B cell (primary cell): ENCODE measurements around the gene PIK3R4. TPM values are rescaled to one million over a fixed set of nuclear protein-coding genes. Genes with fewer than 3 reads are reported as not detected.

Experiments used
- ATAC-seq: fragments of 200-7000 bp; cut with Tn5 transposase; one replicate; pipeline ENCODE4 v1.10.0; 2021; ENCODE audit warnings: low read depth, mild to moderate bottlenecking, moderate number of reproducible peaks, moderate library complexity
- CTCF ChIA-PET: fragments of 350-600 bp; sonication (Branson Sonifier 250); formaldehyde crosslinking; loops from one replicate; lab custom pipeline; 2021; ENCODE audit warnings: antibody characterized with exemption, inconsistent platforms; lab: Charles Lee
- POLR2A ChIA-PET: fragments of 350-600 bp; sonication (Branson Sonifier 250); formaldehyde crosslinking; loops from one replicate; lab custom pipeline; 2021; ENCODE audit warnings: antibody characterized with exemption; lab: Charles Lee
- DNase-seq: peaks from one replicate; pipeline ENCODE4 v3.0.0; 2013
- H2AFZ ChIP-seq: 2 replicates; pipeline ENCODE4 v1.6.1; 2012; ENCODE audit warnings: mild to moderate bottlenecking, low read depth, low read length; ENCODE audit not compliant: insufficient read depth, poor library complexity, severe bottlenecking
- H3K27ac ChIP-seq, 2 donors: 1 replicate in 1 of 2; 2 replicates in 1 of 2; pipeline ENCODE4 v1.5.1; 2012 to 2013; ENCODE audit warnings: low read length in 2 of 2, mild to moderate bottlenecking in 2 of 2, moderate library complexity in 1 of 2
- H3K27me3 ChIP-seq, 4 experiments: fragments of 200-600 bp in 1 of 4; sonication (generic) in 1 of 4; replicated peaks in 1 of 4; 1 replicate in 2 of 4; 2 replicates in 2 of 4; pipeline versions ENCODE4 v1.6.1 to v1.7.0; 2013 to 2016; ENCODE audit warnings: low read length in 3 of 4, mild to moderate bottlenecking in 2 of 4, mixed read lengths in 1 of 4, moderate library complexity in 1 of 4; ENCODE audit not compliant: insufficient read depth in 4 of 4, control insufficient read depth in 3 of 4; ENCODE audit errors: control extremely low read depth in 1 of 4
- H3K36me3 ChIP-seq, 2 experiments: replicated peaks in 1 of 2; 1 replicate in 1 of 2; 2 replicates in 1 of 2; pipeline versions ENCODE4 v1.6.1 to v1.7.1; 2013; ENCODE audit warnings: low read length in 1 of 2; ENCODE audit not compliant: insufficient read depth in 2 of 2, control insufficient read depth in 1 of 2; ENCODE audit errors: control extremely low read depth in 1 of 2, extremely low read depth in 1 of 2
- H3K4me1 ChIP-seq, 2 donors: fragments of 200-600 bp in 1 of 2; sonication (generic) in 1 of 2; 1 replicate in 1 of 2; 2 replicates in 1 of 2; pipeline versions ENCODE4 v1.5.1 to v1.6.1; 2013 to 2017; ENCODE audit warnings: low read length in 2 of 2; ENCODE audit not compliant: control insufficient read depth in 2 of 2, insufficient read depth in 2 of 2
- H3K4me2 ChIP-seq: replicated peaks from 2 replicates; pipeline ENCODE3; 2012; ENCODE audit warnings: mild to moderate bottlenecking, low read depth, low read length; ENCODE audit not compliant: poor library complexity, severe bottlenecking
- H3K4me3 ChIP-seq, 5 experiments: fragments of 200-600 bp in 1 of 5; sonication (generic) in 1 of 5; 1 replicate in 3 of 5; 2 replicates in 2 of 5; pipeline versions ENCODE4 v1.5.1 to v1.7.0; 2011 to 2016; ENCODE audit warnings: low read length in 4 of 5, mild to moderate bottlenecking in 4 of 5, low read depth in 2 of 5, control low read depth in 1 of 5, moderate library complexity in 1 of 5; ENCODE audit not compliant: insufficient read depth in 1 of 5; ENCODE audit errors: control extremely low read depth in 1 of 5, extremely low read depth in 1 of 5
- H3K79me2 ChIP-seq: fragments of 200-600 bp; sonication (generic); one replicate; pipeline ENCODE4 v1.6.0; 2016; ENCODE audit warnings: low read length; ENCODE audit not compliant: control insufficient read depth, insufficient read depth
- H3K9ac ChIP-seq: fragments of 200-600 bp; sonication (generic); 2 replicates; pipeline ENCODE4 v1.6.1; 2017; ENCODE audit warnings: mild to moderate bottlenecking, low read length, moderate library complexity
- H3K9me3 ChIP-seq, 3 donors: one replicate each; pipeline versions ENCODE4 v1.6.1 to v1.7.1; 2013; ENCODE audit warnings: low read length in 2 of 3; ENCODE audit not compliant: control insufficient read depth in 2 of 3, insufficient read depth in 1 of 3; ENCODE audit errors: control extremely low read depth in 1 of 3
- H4K20me1 ChIP-seq: 2 replicates; pipeline ENCODE4 v1.6.0; 2012; ENCODE audit warnings: mild to moderate bottlenecking, low read length; ENCODE audit not compliant: insufficient read depth, control insufficient read depth, poor library complexity, severe bottlenecking
- H3K27ac Mint-ChIP-seq: one replicate; pipeline ENCODE4 v1.8.0; 2021; ENCODE audit warnings: mixed read lengths
- H3K27me3 Mint-ChIP-seq: one replicate; pipeline ENCODE4 v1.8.0; 2021; ENCODE audit warnings: mixed read lengths
- H3K4me1 Mint-ChIP-seq: one replicate; pipeline ENCODE4 v1.8.0; 2021; ENCODE audit warnings: mixed read lengths
- H3K4me3 Mint-ChIP-seq: one replicate; pipeline ENCODE4 v1.8.0; 2021; ENCODE audit warnings: mixed read lengths
- H3K9me3 Mint-ChIP-seq: one replicate; pipeline ENCODE4 v1.8.0; 2022; ENCODE audit warnings: mixed read lengths; ENCODE audit not compliant: insufficient read depth
- EZH2 ChIP-seq: IDR thresholded peaks from 2 replicates; pipeline ENCODE4 v1.6.1; 2012; ENCODE audit warnings: borderline replicate concordance, low read depth, mild to moderate bottlenecking, moderate library complexity, low read length; ENCODE audit not compliant: insufficient read depth, poor library complexity, severe bottlenecking
- WGBS: methylation state at CpG from one replicate; pipeline ENCODE4 v1.1.5; 2013; ENCODE audit warnings: missing lambda C conversion rate; ENCODE audit not compliant: insufficient coverage; 5-methylcytosine and 5-hydroxymethylcytosine counted together
- intact Hi-C: fragments of 100-400 bp; cut with micrococcal nuclease; formaldehyde crosslinking; loops from one replicate; pipeline ENCODE4 v1.10.0; 2022
- polyA plus RNA-seq: library from polyadenylated mRNA; depleted of rRNA; stranded (reverse); fragments of >200 nt; gene quantifications from 2 replicates; pipeline ENCODE4 v1.2.3, GENCODE V29; 2012
- total RNA-seq, 2 donors: library from RNA; stranded (reverse); fragments of 120-200 nt in 1 of 2; gene quantifications; 1 replicate in 1 of 2; 2 replicates in 1 of 2; pipeline versions ENCODE4 v1.2.3 to v1.2.4, GENCODE V29; 2013 to 2022
- TF ChIP-seq, protein P1 (sequence below): fragments of 200-600 bp; IDR thresholded peaks from one replicate; pipeline ENCODE4 v1.8.0; 2022; ENCODE audit warnings: antibody characterized with exemption, mild to moderate bottlenecking

Gene PIK3R4
- total and polyA plus RNA-seq, 2 donors (not counting 1 experiment from before 2014, with no cell fraction given), result 23.9 to 27.1 TPM

DNA sequence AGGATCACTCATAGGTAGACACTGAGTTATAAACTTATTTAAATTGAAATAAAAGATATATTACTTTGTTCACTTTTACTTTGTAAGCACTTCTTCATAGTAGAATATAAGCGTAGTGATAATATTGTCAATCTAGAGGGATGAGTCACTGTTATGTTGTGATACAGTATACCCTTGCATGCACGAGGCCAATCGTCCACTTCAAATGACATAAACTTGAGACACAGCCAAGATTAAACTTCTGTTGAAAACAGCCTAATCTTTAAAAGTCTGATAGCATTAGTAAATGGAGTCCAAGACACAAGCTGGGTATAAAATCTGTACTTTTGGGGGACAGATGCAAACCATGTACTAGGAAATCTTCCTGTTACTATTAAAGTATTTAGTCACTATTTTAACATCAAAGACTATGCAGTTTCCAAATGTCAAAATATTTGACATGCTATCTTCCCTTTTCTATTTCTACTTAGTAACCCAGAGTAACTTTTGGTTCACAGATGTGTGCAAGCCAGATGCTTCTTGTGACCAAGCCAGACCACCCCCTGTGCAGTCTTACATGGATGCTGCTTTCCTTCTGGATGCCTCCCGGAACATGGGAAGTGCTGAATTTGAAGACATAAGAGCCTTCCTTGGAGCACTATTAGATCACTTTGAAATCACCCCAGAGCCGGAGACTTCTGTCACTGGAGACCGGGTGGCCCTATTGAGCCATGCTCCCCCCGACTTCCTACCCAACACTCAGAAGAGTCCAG lies 85.3 kb downstream of the PIK3R4 start:
- Histone ChIP-seq H3K27ac (no peak overlapping the region), H2AFZ (no peak overlapping the region), H3K27me3 (no peaks in the 10 kb centered on the region), H3K9ac (no peak overlapping the region), H3K36me3 (no peaks in the 10 kb centered on the region), H4K20me1 (no peaks in the 10 kb centered on the region), H3K79me2 (no peaks in the 10 kb centered on the region), H3K4me1 (no peaks in the 10 kb centered on the region), H3K4me2 (no peak overlapping the region), H3K9me3 (peaks cover 0 to 8% (median 0%) of the 10 kb centered on the region in 3 donors), H3K4me3 (no peak overlapping the region)
- no peaks in the 10 kb centered on the region for H3K4me1 Mint-ChIP-seq
- POLR2A ChIA-PET, result no interaction called here
- no peaks in the 10 kb centered on the region for H3K27me3 Mint-ChIP-seq
- WGBS, result 100% methylated on average over 4 of the region's 7 CpGs
- no peak for DNase-seq
- intact Hi-C loops, result no loop called here
- H3K27ac Mint-ChIP-seq, result no peak overlapping the region
- ATAC-seq, result no peak
- H3K4me3 Mint-ChIP-seq, result no peak overlapping the region
- no peak for TF ChIP-seq EZH2
- TF ChIP-seq, protein P1, sequence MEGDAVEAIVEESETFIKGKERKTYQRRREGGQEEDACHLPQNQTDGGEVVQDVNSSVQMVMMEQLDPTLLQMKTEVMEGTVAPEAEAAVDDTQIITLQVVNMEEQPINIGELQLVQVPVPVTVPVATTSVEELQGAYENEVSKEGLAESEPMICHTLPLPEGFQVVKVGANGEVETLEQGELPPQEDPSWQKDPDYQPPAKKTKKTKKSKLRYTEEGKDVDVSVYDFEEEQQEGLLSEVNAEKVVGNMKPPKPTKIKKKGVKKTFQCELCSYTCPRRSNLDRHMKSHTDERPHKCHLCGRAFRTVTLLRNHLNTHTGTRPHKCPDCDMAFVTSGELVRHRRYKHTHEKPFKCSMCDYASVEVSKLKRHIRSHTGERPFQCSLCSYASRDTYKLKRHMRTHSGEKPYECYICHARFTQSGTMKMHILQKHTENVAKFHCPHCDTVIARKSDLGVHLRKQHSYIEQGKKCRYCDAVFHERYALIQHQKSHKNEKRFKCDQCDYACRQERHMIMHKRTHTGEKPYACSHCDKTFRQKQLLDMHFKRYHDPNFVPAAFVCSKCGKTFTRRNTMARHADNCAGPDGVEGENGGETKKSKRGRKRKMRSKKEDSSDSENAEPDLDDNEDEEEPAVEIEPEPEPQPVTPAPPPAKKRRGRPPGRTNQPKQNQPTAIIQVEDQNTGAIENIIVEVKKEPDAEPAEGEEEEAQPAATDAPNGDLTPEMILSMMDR, result no peak
- CTCF ChIA-PET, result no interaction called here
- no peaks in the 10 kb centered on the region for H3K9me3 Mint-ChIP-seq

DNA sequence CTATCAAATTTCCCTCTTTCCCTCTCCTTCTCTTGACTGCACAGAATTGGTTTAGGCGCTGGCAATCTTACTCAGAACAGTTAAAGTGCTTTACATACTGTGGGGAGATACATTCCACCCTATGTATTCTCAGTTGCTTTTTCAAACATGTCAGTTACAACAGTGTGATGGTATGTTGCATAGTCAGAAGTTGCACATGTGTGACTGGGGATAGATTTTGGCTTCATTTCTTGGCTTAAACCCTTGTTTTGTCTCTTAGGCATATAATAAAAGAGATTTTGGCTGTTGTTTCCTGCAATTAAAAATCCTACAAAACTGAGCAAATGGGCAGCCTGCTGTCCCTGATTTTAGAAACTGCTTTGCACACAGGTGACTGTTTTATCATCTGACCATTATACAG lies 86.7 kb downstream of the PIK3R4 start:
- Mint-ChIP-seq H3K27ac (no peak overlapping the region), H3K27me3 (no peaks in the 10 kb centered on the region), H3K4me1 (no peaks in the 10 kb centered on the region), H3K9me3 (no peaks in the 10 kb centered on the region), H3K4me3 (no peak overlapping the region)
- TF ChIP-seq, protein P1, result no peak
- no peak for TF ChIP-seq EZH2
- WGBS, result no CpG with 5 or more reads among the region's 1 CpG
- intact Hi-C loops, result no loop called here
- ATAC-seq (no peak), DNase-seq (no peak)
- H4K20me1 ChIP-seq, result no peaks in the 10 kb centered on the region
- ChIA-PET POLR2A (no interaction called here), CTCF (no interaction called here)
- H3K27me3 ChIP-seq, result no peaks in the 10 kb centered on the region
- no peak overlapping the region for H3K27ac ChIP-seq
- no peak overlapping the region for H2AFZ ChIP-seq
- no peaks in the 10 kb centered on the region for H3K36me3 ChIP-seq
- H3K9me3 ChIP-seq, result peaks cover 0 to 8% (median 0%) of the 10 kb centered on the region in 3 donors
- no peaks in the 10 kb centered on the region for H3K4me1 ChIP-seq
- no peak overlapping the region for H3K4me3 ChIP-seq
- no peak overlapping the region for H3K4me2 ChIP-seq
- H3K9ac ChIP-seq, result no peak overlapping the region
- no peaks in the 10 kb centered on the region for H3K79me2 ChIP-seq
